PC-9 (cell line): ENCODE measurements around the gene PEX7. TPM values are rescaled to one million over a fixed set of nuclear protein-coding genes. Genes with fewer than 3 reads are reported as not detected.

Experiments used
- BruUV-seq: library from RNA; stranded (reverse); fragments of 400-500 nt; replicated peaks from 2 replicates; lab custom pipeline; 2021; lab: Mats Ljungman, UMichigan
- CTCF ChIA-PET: fragments of 300-600 bp; sonication (Branson Sonifier 250); formaldehyde crosslinking; loops from one replicate; lab custom pipeline; 2022; ENCODE audit warnings: antibody characterized with exemption; lab: Charles Lee
- POLR2A ChIA-PET: fragments of 300-600 bp; sonication (Branson Sonifier 250); formaldehyde crosslinking; loops from one replicate; lab custom pipeline; 2022; ENCODE audit warnings: antibody characterized with exemption; ENCODE audit not compliant: unreplicated experiment; lab: Charles Lee
- DNase-seq, 2 experiments: peaks; one replicate each; pipeline versions ENCODE4 v3.0.0 to v3.0.0-alpha.2; 2015 to 2022; ENCODE audit warnings: mixed read lengths in 1 of 2
- H2AFZ ChIP-seq: fragments of 200-600 bp; sonication (generic); 2 replicates; pipeline ENCODE4 v1.8.1; 2017; ENCODE audit warnings: antibody characterized with exemption
- H3F3A ChIP-seq: fragments of 200-600 bp; sonication (generic); 2 replicates; pipeline ENCODE4 v1.8.1; 2017; ENCODE audit warnings: antibody characterized with exemption, mild to moderate bottlenecking, low read depth; ENCODE audit not compliant: insufficient read depth
- H3K27ac ChIP-seq: fragments of 200-600 bp; sonication (generic); 2 replicates; pipeline ENCODE4 v1.6.1; 2016; ENCODE audit warnings: mixed run types
- H3K27me3 ChIP-seq: fragments of 200-600 bp; sonication (generic); 2 replicates; pipeline ENCODE4 v1.6.1; 2016; ENCODE audit warnings: low read depth, mixed run types; ENCODE audit not compliant: insufficient read depth
- H3K36me3 ChIP-seq: fragments of 200-600 bp; sonication (generic); 2 replicates; pipeline ENCODE4 v1.6.1; 2016; ENCODE audit warnings: low read depth, mixed run types
- H3K4me1 ChIP-seq: fragments of 200-600 bp; sonication (generic); replicated peaks from 2 replicates; pipeline ENCODE4 v1.6.1; 2016; ENCODE audit warnings: mixed run types; ENCODE audit not compliant: insufficient read depth
- H3K4me2 ChIP-seq: fragments of 200-600 bp; sonication (generic); 2 replicates; pipeline ENCODE4 v1.6.1; 2017; ENCODE audit warnings: mixed run types
- H3K4me3 ChIP-seq: fragments of 200-600 bp; sonication (generic); 2 replicates; pipeline ENCODE4 v1.6.1; 2016; ENCODE audit warnings: mixed run types
- H3K79me2 ChIP-seq: fragments of 200-600 bp; sonication (generic); 2 replicates; pipeline ENCODE4 v1.6.1; 2017; ENCODE audit warnings: low read depth, mixed run types
- H3K9me2 ChIP-seq: fragments of 200-600 bp; sonication (generic); 2 replicates; pipeline ENCODE4 v1.8.1; 2017; ENCODE audit warnings: mild to moderate bottlenecking; ENCODE audit not compliant: insufficient read depth
- H3K9me3 ChIP-seq: fragments of 200-600 bp; sonication (generic); 2 replicates; pipeline ENCODE4 v1.8.1; 2016; ENCODE audit warnings: low read depth; ENCODE audit not compliant: insufficient read depth
- H4K20me1 ChIP-seq: fragments of 200-600 bp; sonication (generic); 2 replicates; pipeline ENCODE4 v1.8.1; 2017; ENCODE audit not compliant: insufficient read depth
- CTCF ChIP-seq: fragments of 200-600 bp; sonication (generic); conservative IDR thresholded peaks from 2 replicates; pipeline ENCODE4 v1.6.1; 2017; ENCODE audit warnings: mixed run types, antibody characterized with exemption, mild to moderate bottlenecking, moderate library complexity
- EZH2 ChIP-seq: fragments of 200-600 bp; sonication (generic); IDR thresholded peaks from 2 replicates; pipeline ENCODE4 v1.8.0; 2017; ENCODE audit warnings: antibody characterized with exemption, low read depth
- intact Hi-C: fragments of 100-400 bp; cut with micrococcal nuclease; formaldehyde crosslinking; loops from one replicate; pipeline ENCODE4 v1.10.0; 2022; ENCODE audit not compliant: unreplicated experiment
- total RNA-seq: library from RNA; stranded (reverse); gene quantifications from 2 replicates; pipeline ENCODE4 v1.2.3, GENCODE V29; 2021

Gene PEX7
- total RNA-seq, 1 experiment from 2014 or later = 5.6 TPM

- intact Hi-C loops = no loop called here
- Histone ChIP-seq H3K27me3 (no peaks in the 10 kb centered on the region), H3K4me1 (peaks cover 5% of the 10 kb centered on the region), H3K36me3 (no peaks in the 10 kb centered on the region; the same call in 1 of the 2 replicates), H3F3A (peaks cover 5% of the 10 kb centered on the region), H3K4me2 (no peak overlapping the region), H2AFZ (no peak overlapping the region), H3K79me2 (no peaks in the 10 kb centered on the region), H3K9me3 (no peaks in the 10 kb centered on the region; the same call in 1 of the 2 replicates), H3K4me3 (no peak overlapping the region), H4K20me1 (no peaks in the 10 kb centered on the region), H3K9me2 (no peaks in the 10 kb centered on the region), H3K27ac (no peak overlapping the region)
- BruUV-seq = no TSS peak
- POLR2A ChIA-PET = interaction anchor here (0.7 kb wide), 1 partner anchor 188 kb away, joined by 3 read pairs; no protein-coding TSS in a partner anchor
- TF ChIP-seq CTCF (no peak), EZH2 (no peak)
- DNase-seq = no peak
- CTCF ChIA-PET = no interaction called here
These were observed 67.1 kb downstream of the PEX7 start for GRCh38 chr6:136889271-136890193.

- ChIA-PET CTCF (no interaction called here), POLR2A (interaction anchor here (0.7 kb wide), 1 partner anchor 189 kb away, joined by 3 read pairs; no protein-coding TSS in a partner anchor)
- DNase-seq = no peak
- BruUV-seq = no TSS peak
- intact Hi-C loops = no loop called here
- Histone ChIP-seq H3F3A (peaks cover 5% of the 10 kb centered on the region), H3K4me1 (peaks cover 5% of the 10 kb centered on the region), H3K9me3 (no peaks in the 10 kb centered on the region; the same call in 1 of the 2 replicates), H3K4me2 (no peak overlapping the region), H3K27ac (no peak overlapping the region), H4K20me1 (no peaks in the 10 kb centered on the region), H2AFZ (no peak overlapping the region), H3K36me3 (no peaks in the 10 kb centered on the region; the same call in 1 of the 2 replicates), H3K9me2 (no peaks in the 10 kb centered on the region), H3K4me3 (no peak overlapping the region), H3K79me2 (no peaks in the 10 kb centered on the region), H3K27me3 (no peaks in the 10 kb centered on the region)
- TF ChIP-seq EZH2 (no peak), CTCF (no peak)
These were observed 67.9 kb downstream of the PEX7 start for GRCh38 chr6:136890194-136890839.

DNA sequence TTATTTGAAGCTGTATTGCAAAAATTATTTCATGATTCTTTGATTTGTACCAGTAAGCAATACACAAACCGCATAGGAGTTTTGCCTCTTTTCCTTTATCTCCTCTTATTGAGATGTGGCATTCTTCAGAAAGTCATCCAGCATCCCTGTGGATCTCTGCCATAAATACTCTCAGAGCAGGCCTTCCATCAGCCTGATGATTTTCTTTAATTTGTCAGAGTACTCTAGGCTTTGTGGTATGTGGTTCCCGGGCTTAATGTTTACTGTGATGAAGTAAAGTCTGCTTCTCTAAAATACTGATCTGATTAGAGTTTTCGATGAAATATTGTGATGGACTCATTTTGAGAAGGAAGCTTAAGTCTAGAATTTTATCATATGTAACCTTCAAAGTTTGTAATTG lies 68.6 kb downstream of the PEX7 start:
- no peak for TF ChIP-seq EZH2
- no peak for TF ChIP-seq CTCF
- intact Hi-C loops = no loop called here
- H3K36me3 ChIP-seq = no peaks in the 10 kb centered on the region; the same call in 1 of the 2 replicates

More for the DNA sequence above, 68.6 kb downstream of the PEX7 start:
- no peaks in the 10 kb centered on the region; the same call in 1 of the 2 replicates for H3F3A ChIP-seq
- no peaks in the 10 kb centered on the region for H3K27me3 ChIP-seq
- no peak overlapping the region for H2AFZ ChIP-seq
- H3K9me2 ChIP-seq = no peaks in the 10 kb centered on the region
- no peak overlapping the region for H3K4me3 ChIP-seq
- ChIA-PET CTCF (no interaction called here), POLR2A (no interaction called here)
- DNase-seq = no peak
- no peak overlapping the region for H3K27ac ChIP-seq
- no TSS peak for BruUV-seq
- peaks cover 2% of the 10 kb centered on the region for H3K4me1 ChIP-seq
- no peaks in the 10 kb centered on the region for H3K9me3 ChIP-seq
- no peaks in the 10 kb centered on the region for H4K20me1 ChIP-seq
- H3K4me2 ChIP-seq = no peak overlapping the region
- H3K79me2 ChIP-seq = no peaks in the 10 kb centered on the region
